Measurements from ENCODE around the gene DUOX1.

DUOX1 gene

GRCh38 chr15:45161666-45162065 is 31.9 kb downstream of the DUOX1 start:
- no peak for TF ChIP-seq PATZ1 (CRISPR knock-in tag; IDR thresholded peaks at IDR 0.05; ENCODE audit: borderline replicate concordance)
- TF ChIP-seq ISL1 (CRISPR knock-in tag; IDR thresholded peaks at IDR 0.05), result no peak
- no peak for TF ChIP-seq ZNF70 (CRISPR knock-in tag; IDR thresholded peaks at IDR 0.05)
- no peak for TF ChIP-seq CSDC2 (CRISPR knock-in tag; IDR thresholded peaks at IDR 0.05)
- TF ChIP-seq ZNF565 (CRISPR knock-in tag; conservative IDR thresholded peaks at IDR 0.05; ENCODE audit: low read depth), result no peak
- no peak for TF ChIP-seq POU6F1 (CRISPR knock-in tag; IDR thresholded peaks at IDR 0.05; ENCODE audit: borderline replicate concordance, low read depth)
- TF ChIP-seq OSR1 (CRISPR knock-in tag; IDR thresholded peaks at IDR 0.05), result no peak
- TF ChIP-seq ZFP3 (CRISPR knock-in tag; IDR thresholded peaks at IDR 0.05), result no peak
- TF ChIP-seq TOX (CRISPR knock-in tag; IDR thresholded peaks at IDR 0.05; ENCODE audit: borderline replicate concordance), result no peak
- TF ChIP-seq CREB5 (CRISPR knock-in tag; IDR thresholded peaks at IDR 0.05; ENCODE audit: low read depth), result no peak
- TF ChIP-seq BACH2 (CRISPR knock-in tag; IDR thresholded peaks at IDR 0.05; ENCODE audit: borderline replicate concordance), result no peak

GRCh38 chr15:45162771-45163507 is 33.1 kb downstream of the DUOX1 start:
- peak; percentile 88 for ATAC-seq
- TF ChIP-seq RARB (CRISPR knock-in tag; IDR thresholded peaks at IDR 0.05) (no peak), PPARA (CRISPR knock-in tag; IDR thresholded peaks at IDR 0.05; ENCODE audit: borderline replicate concordance) (no peak), CSDC2 (CRISPR knock-in tag; IDR thresholded peaks at IDR 0.05) (no peak), BACH2 (CRISPR knock-in tag; IDR thresholded peaks at IDR 0.05; ENCODE audit: borderline replicate concordance) (no peak), ISL1 (CRISPR knock-in tag; IDR thresholded peaks at IDR 0.05) (no peak), ESRRG (CRISPR knock-in tag; IDR thresholded peaks at IDR 0.05) (no peak), TOX (CRISPR knock-in tag; IDR thresholded peaks at IDR 0.05; ENCODE audit: borderline replicate concordance) (no peak), ZNF565 (CRISPR knock-in tag; conservative IDR thresholded peaks at IDR 0.05; ENCODE audit: low read depth) (no peak), GLIS3 (CRISPR knock-in tag; IDR thresholded peaks at IDR 0.05) (no peak), POU6F1 (CRISPR knock-in tag; IDR thresholded peaks at IDR 0.05; ENCODE audit: borderline replicate concordance, low read depth) (no peak), ZNF8 (CRISPR knock-in tag; IDR thresholded peaks at IDR 0.05) (no peak), CREB5 (CRISPR knock-in tag; IDR thresholded peaks at IDR 0.05; ENCODE audit: low read depth) (no peak)

More at GRCh38 chr15:45161666-45162065, 31.9 kb downstream of the DUOX1 start:
- no peak for ATAC-seq

GRCh38 chr15:45163508-45163856 is 33.7 kb downstream of the DUOX1 start:
- no peak for TF ChIP-seq CSDC2 (CRISPR knock-in tag; IDR thresholded peaks at IDR 0.05)
- no peak for TF ChIP-seq ZNF70 (CRISPR knock-in tag; IDR thresholded peaks at IDR 0.05)
- TF ChIP-seq RARB (CRISPR knock-in tag; IDR thresholded peaks at IDR 0.05), result no peak
- no peak for TF ChIP-seq SNAI2 (CRISPR knock-in tag; IDR thresholded peaks at IDR 0.05)
- no peak for TF ChIP-seq ZC3H10 (CRISPR knock-in tag; IDR thresholded peaks at IDR 0.05)
- no peak for TF ChIP-seq ZFP30 (CRISPR knock-in tag; IDR thresholded peaks at IDR 0.05)
- TF ChIP-seq TCF4 (CRISPR knock-in tag; IDR thresholded peaks at IDR 0.05; ENCODE audit: borderline replicate concordance), result no peak
- no peak for TF ChIP-seq GLIS3 (CRISPR knock-in tag; IDR thresholded peaks at IDR 0.05)
- no peak for TF ChIP-seq TOX (CRISPR knock-in tag; IDR thresholded peaks at IDR 0.05; ENCODE audit: borderline replicate concordance)

More at GRCh38 chr15:45163508-45163856, 33.7 kb downstream of the DUOX1 start:
- no peak for ATAC-seq

Data from SK-N-SH treated with all-trans-retinoic acid at 6 μM for 48 hours (cell line).